GM23338 (cell line): ENCODE results near the gene KLC1. TPM values are rescaled to one million over a fixed set of nuclear protein-coding genes. Genes with fewer than 3 reads are reported as not detected.

Source experiments
- ATAC-seq: fragments of 200-7000 bp; cut with Tn5 transposase; 3 replicates; pipeline ENCODE4 v1.9.1; 2020
- DNase-seq: peaks from one replicate; pipeline ENCODE4 v3.0.0-alpha.2; 2015; ENCODE audit warnings: low spot score
- H2AFZ ChIP-seq: fragments of 200-600 bp; sonication (generic); 2 replicates; pipeline ENCODE4 v1.8.0; 2016; ENCODE audit warnings: antibody characterized with exemption, mild to moderate bottlenecking, moderate library complexity
- H3F3A ChIP-seq: fragments of 200-600 bp; sonication (generic); replicated peaks from 2 replicates; pipeline ENCODE4 v1.8.0; 2017; ENCODE audit warnings: antibody characterized with exemption, mixed run types, low read depth
- H3K27ac ChIP-seq: fragments of 200-600 bp; sonication (generic); 2 replicates; pipeline ENCODE4 v1.6.1; 2016; ENCODE audit warnings: low read depth
- H3K27me3 ChIP-seq: fragments of 200-600 bp; sonication (generic); 2 replicates; pipeline ENCODE4 v1.8.0; 2016; ENCODE audit warnings: mild to moderate bottlenecking, mixed run types, moderate library complexity; ENCODE audit not compliant: insufficient read depth
- H3K36me3 ChIP-seq: fragments of 200-600 bp; sonication (generic); 2 replicates; pipeline ENCODE4 v1.8.0; 2016; ENCODE audit warnings: mild to moderate bottlenecking; ENCODE audit not compliant: insufficient read depth
- H3K4me1 ChIP-seq: fragments of 200-600 bp; sonication (generic); 2 replicates; pipeline ENCODE4 v1.8.0; 2016; ENCODE audit warnings: mild to moderate bottlenecking, moderate library complexity; ENCODE audit not compliant: insufficient read depth
- H3K4me2 ChIP-seq: fragments of 200-600 bp; sonication (generic); 2 replicates; pipeline ENCODE4 v1.7.1; 2017; ENCODE audit warnings: mixed run types
- H3K4me3 ChIP-seq: fragments of 200-600 bp; sonication (generic); 2 replicates; pipeline ENCODE4 v1.6.1; 2016; ENCODE audit warnings: mixed run types
- H3K79me2 ChIP-seq: fragments of 200-600 bp; sonication (generic); replicated peaks from 2 replicates; pipeline ENCODE4 v1.8.0; 2017; ENCODE audit warnings: mild to moderate bottlenecking; ENCODE audit not compliant: insufficient read depth
- H3K9me2 ChIP-seq: fragments of 200-600 bp; sonication (generic); 2 replicates; pipeline ENCODE4 v1.8.0; 2017; ENCODE audit not compliant: insufficient read depth
- H4K20me1 ChIP-seq: fragments of 200-600 bp; sonication (generic); replicated peaks from 2 replicates; pipeline ENCODE4 v1.8.0; 2017; ENCODE audit warnings: mild to moderate bottlenecking; ENCODE audit not compliant: insufficient read depth
- H3K27ac Mint-ChIP-seq: 2 replicates; pipeline ENCODE4 v1.8.0; 2020; ENCODE audit warnings: inconsistent platforms, mild to moderate bottlenecking, moderate library complexity, mixed read lengths
- H3K27me3 Mint-ChIP-seq: 3 replicates; pipeline ENCODE4 v1.8.0; 2022; ENCODE audit warnings: low read depth, mild to moderate bottlenecking, moderate library complexity, mixed read lengths, inconsistent platforms; ENCODE audit not compliant: insufficient read depth, poor library complexity
- H3K36me3 Mint-ChIP-seq: 3 replicates; pipeline ENCODE4 v1.8.0; 2021; ENCODE audit warnings: low read depth, mild to moderate bottlenecking, inconsistent platforms, moderate library complexity, mixed read lengths
- H3K4me1 Mint-ChIP-seq: 3 replicates; pipeline ENCODE4 v1.8.0; 2020; ENCODE audit warnings: mild to moderate bottlenecking, inconsistent platforms, mixed read lengths
- H3K4me3 Mint-ChIP-seq: 3 replicates; pipeline ENCODE4 v1.8.0; 2021; ENCODE audit warnings: moderate library complexity, mild to moderate bottlenecking, inconsistent platforms, mixed read lengths
- H3K9me3 Mint-ChIP-seq: 3 replicates; pipeline ENCODE4 v1.8.0; 2020; ENCODE audit warnings: moderate library complexity, mild to moderate bottlenecking, inconsistent platforms, mixed read lengths
- CREB1 ChIP-seq: fragments of 250-450 bp; sonication (Bioruptor Pico); IDR thresholded peaks from 2 replicates; pipeline ENCODE4 v1.5.0; 2020; ENCODE audit warnings: low read depth, mild to moderate bottlenecking, moderate library complexity
- EZH2 ChIP-seq: fragments of 200-600 bp; sonication (generic); IDR thresholded peaks from one replicate; pipeline ENCODE4 v1.8.0; 2017; ENCODE audit warnings: antibody characterized with exemption, mild to moderate bottlenecking, low read depth; ENCODE audit not compliant: unreplicated experiment
- EZH2phosphoT487 ChIP-seq: fragments of 200-600 bp; sonication (generic); IDR thresholded peaks from one replicate; pipeline ENCODE4 v1.8.1; 2018; ENCODE audit warnings: antibody characterized with exemption; ENCODE audit not compliant: unreplicated experiment
- JUNB ChIP-seq: IDR thresholded peaks from one replicate; pipeline ENCODE4 v1.6.1; 2016; ENCODE audit warnings: antibody characterized with exemption; ENCODE audit not compliant: unreplicated experiment
- NANOG ChIP-seq: IDR thresholded peaks from 2 replicates; pipeline ENCODE4 v1.6.1; 2016; ENCODE audit warnings: antibody characterized with exemption, borderline replicate concordance
- POLR2AphosphoS5 ChIP-seq: IDR thresholded peaks from 2 replicates; pipeline ENCODE4 v1.6.1; 2016; ENCODE audit warnings: antibody characterized with exemption, low read depth
- REST ChIP-seq: IDR thresholded peaks from one replicate; pipeline ENCODE4 v1.6.1; 2018; ENCODE audit warnings: antibody characterized with exemption; ENCODE audit not compliant: unreplicated experiment
- STAT1 ChIP-seq: IDR thresholded peaks from one replicate; pipeline ENCODE4 v1.6.1; 2016; ENCODE audit warnings: antibody characterized with exemption; ENCODE audit not compliant: unreplicated experiment
- ZNF114 ChIP-seq: fragments of 250-450 bp; sonication (Bioruptor Pico); IDR thresholded peaks from 2 replicates; pipeline ENCODE4 v1.5.0; 2020; ENCODE audit warnings: mild to moderate bottlenecking, moderate library complexity
- ZNF331 ChIP-seq: fragments of 250-450 bp; sonication (Bioruptor Pico); IDR thresholded peaks from 2 replicates; pipeline ENCODE4 v1.5.0; 2020; ENCODE audit warnings: low read depth, mild to moderate bottlenecking, moderate library complexity
- polyA plus RNA-seq: library from polyadenylated mRNA; unstranded; fragments of >200 nt; fragmentation: Nextera tagmentation; extraction: Ambion mirVana; gene quantifications from 2 replicates; pipeline ENCODE4 v1.2.1, GENCODE V29; 2016
- total RNA-seq: library from RNA; depleted of rRNA; stranded (reverse); fragments of >200 nt; shearing (Covaris generic); gene quantifications from 2 replicates; pipeline ENCODE4 v1.2.3, GENCODE V29; 2014
- TF ChIP-seq, protein P1 (sequence below): fragments of 250-450 bp; sonication (Bioruptor Pico); IDR thresholded peaks from 2 replicates; pipeline ENCODE4 v1.5.0; 2020; ENCODE audit warnings: mild to moderate bottlenecking, moderate library complexity
- TF ChIP-seq, protein P2 (sequence below), 2 experiments: fragments of 200-600 bp in 1 of 2; sonication (generic) in 1 of 2; conservative IDR thresholded peaks; 2 replicates each; pipeline versions ENCODE4 v1.5.1 to v1.6.1; 2016 to 2017; ENCODE audit warnings: antibody characterized with exemption in 2 of 2, low read depth in 2 of 2, mild to moderate bottlenecking in 2 of 2, moderate library complexity in 1 of 2
- TF ChIP-seq, protein P3 (sequence below): IDR thresholded peaks from 2 replicates; pipeline ENCODE4 v1.6.1; 2016; ENCODE audit warnings: antibody characterized with exemption

Gene KLC1
- total and polyA plus RNA-seq, 2 experiments from 2014 or later: 165 to 308 TPM

- Mint-ChIP-seq H3K4me1 (peaks cover 29% of the 10 kb centered on the region), H3K27ac (no peak overlapping the region), H3K27me3 (peaks cover 45% of the 10 kb centered on the region), H3K9me3 (no peaks in the 10 kb centered on the region; the same call in 2 of the 3 replicates), H3K36me3 (peaks cover 49% of the 10 kb centered on the region), H3K4me3 (no peak overlapping the region)
- peaks cover 15% of the 10 kb centered on the region for H4K20me1 ChIP-seq
- peaks cover 6% of the 10 kb centered on the region; the same call in 1 of the 2 replicates for H3K4me1 ChIP-seq
- no peaks in the 10 kb centered on the region for H3K27me3 ChIP-seq
- no peak overlapping the region for H2AFZ ChIP-seq
- H3K4me3 ChIP-seq: no peak overlapping the region
- no peak for ATAC-seq
- H3K4me2 ChIP-seq: no peak overlapping the region
- H3K9me2 ChIP-seq: no peaks in the 10 kb centered on the region
- no peaks in the 10 kb centered on the region; the same call in 1 of the 2 replicates for H3K36me3 ChIP-seq
- peaks cover 8% of the 10 kb centered on the region for H3F3A ChIP-seq
- no peak overlapping the region for H3K27ac ChIP-seq
- no peak for TF ChIP-seq EZH2phosphoT487
- TF ChIP-seq JUNB: no peak
- no peak for TF ChIP-seq ZNF114
- no peak for TF ChIP-seq NANOG
- TF ChIP-seq, protein P1, sequence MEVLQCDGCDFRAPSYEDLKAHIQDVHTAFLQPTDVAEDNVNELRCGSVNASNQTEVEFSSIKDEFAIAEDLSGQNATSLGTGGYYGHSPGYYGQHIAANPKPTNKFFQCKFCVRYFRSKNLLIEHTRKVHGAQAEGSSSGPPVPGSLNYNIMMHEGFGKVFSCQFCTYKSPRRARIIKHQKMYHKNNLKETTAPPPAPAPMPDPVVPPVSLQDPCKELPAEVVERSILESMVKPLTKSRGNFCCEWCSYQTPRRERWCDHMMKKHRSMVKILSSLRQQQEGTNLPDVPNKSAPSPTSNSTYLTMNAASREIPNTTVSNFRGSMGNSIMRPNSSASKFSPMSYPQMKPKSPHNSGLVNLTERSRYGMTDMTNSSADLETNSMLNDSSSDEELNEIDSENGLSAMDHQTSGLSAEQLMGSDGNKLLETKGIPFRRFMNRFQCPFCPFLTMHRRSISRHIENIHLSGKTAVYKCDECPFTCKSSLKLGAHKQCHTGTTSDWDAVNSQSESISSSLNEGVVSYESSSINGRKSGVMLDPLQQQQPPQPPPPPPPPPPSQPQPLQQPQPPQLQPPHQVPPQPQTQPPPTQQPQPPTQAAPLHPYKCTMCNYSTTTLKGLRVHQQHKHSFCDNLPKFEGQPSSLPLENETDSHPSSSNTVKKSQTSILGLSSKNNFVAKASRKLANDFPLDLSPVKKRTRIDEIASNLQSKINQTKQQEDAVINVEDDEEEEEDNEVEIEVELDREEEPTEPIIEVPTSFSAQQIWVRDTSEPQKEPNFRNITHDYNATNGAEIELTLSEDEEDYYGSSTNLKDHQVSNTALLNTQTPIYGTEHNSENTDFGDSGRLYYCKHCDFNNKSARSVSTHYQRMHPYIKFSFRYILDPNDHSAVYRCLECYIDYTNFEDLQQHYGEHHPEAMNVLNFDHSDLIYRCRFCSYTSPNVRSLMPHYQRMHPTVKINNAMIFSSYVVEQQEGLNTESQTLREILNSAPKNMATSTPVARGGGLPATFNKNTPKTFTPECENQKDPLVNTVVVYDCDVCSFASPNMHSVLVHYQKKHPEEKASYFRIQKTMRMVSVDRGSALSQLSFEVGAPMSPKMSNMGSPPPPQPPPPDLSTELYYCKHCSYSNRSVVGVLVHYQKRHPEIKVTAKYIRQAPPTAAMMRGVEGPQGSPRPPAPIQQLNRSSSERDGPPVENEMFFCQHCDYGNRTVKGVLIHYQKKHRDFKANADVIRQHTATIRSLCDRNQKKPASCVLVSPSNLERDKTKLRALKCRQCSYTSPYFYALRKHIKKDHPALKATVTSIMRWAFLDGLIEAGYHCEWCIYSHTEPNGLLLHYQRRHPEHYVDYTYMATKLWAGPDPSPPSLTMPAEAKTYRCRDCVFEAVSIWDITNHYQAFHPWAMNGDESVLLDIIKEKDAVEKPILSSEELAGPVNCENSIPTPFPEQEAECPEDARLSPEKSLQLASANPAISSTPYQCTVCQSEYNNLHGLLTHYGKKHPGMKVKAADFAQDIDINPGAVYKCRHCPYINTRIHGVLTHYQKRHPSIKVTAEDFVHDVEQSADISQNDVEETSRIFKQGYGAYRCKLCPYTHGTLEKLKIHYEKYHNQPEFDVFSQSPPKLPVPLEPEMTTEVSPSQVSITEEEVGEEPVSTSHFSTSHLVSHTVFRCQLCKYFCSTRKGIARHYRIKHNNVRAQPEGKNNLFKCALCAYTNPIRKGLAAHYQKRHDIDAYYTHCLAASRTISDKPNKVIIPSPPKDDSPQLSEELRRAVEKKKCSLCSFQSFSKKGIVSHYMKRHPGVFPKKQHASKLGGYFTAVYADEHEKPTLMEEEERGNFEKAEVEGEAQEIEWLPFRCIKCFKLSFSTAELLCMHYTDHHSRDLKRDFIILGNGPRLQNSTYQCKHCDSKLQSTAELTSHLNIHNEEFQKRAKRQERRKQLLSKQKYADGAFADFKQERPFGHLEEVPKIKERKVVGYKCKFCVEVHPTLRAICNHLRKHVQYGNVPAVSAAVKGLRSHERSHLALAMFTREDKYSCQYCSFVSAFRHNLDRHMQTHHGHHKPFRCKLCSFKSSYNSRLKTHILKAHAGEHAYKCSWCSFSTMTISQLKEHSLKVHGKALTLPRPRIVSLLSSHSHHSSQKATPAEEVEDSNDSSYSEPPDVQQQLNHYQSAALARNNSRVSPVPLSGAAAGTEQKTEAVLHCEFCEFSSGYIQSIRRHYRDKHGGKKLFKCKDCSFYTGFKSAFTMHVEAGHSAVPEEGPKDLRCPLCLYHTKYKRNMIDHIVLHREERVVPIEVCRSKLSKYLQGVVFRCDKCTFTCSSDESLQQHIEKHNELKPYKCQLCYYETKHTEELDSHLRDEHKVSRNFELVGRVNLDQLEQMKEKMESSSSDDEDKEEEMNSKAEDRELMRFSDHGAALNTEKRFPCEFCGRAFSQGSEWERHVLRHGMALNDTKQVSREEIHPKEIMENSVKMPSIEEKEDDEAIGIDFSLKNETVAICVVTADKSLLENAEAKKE (CRISPR knock-in tag): no peak
- TF ChIP-seq POLR2AphosphoS5: no peak; the same call in 1 of the 2 replicates
- TF ChIP-seq, protein P2, sequence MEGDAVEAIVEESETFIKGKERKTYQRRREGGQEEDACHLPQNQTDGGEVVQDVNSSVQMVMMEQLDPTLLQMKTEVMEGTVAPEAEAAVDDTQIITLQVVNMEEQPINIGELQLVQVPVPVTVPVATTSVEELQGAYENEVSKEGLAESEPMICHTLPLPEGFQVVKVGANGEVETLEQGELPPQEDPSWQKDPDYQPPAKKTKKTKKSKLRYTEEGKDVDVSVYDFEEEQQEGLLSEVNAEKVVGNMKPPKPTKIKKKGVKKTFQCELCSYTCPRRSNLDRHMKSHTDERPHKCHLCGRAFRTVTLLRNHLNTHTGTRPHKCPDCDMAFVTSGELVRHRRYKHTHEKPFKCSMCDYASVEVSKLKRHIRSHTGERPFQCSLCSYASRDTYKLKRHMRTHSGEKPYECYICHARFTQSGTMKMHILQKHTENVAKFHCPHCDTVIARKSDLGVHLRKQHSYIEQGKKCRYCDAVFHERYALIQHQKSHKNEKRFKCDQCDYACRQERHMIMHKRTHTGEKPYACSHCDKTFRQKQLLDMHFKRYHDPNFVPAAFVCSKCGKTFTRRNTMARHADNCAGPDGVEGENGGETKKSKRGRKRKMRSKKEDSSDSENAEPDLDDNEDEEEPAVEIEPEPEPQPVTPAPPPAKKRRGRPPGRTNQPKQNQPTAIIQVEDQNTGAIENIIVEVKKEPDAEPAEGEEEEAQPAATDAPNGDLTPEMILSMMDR (conservative IDR thresholded peaks at IDR 0.05; ENCODE audit: low read depth in 2 of 2): no peak
- no peak for TF ChIP-seq EZH2
- TF ChIP-seq ZNF331 (CRISPR knock-in tag): no peak
- TF ChIP-seq STAT1: no peak
- no peak for TF ChIP-seq CREB1 (CRISPR knock-in tag)
- TF ChIP-seq REST: no peak
- TF ChIP-seq, protein P3, sequence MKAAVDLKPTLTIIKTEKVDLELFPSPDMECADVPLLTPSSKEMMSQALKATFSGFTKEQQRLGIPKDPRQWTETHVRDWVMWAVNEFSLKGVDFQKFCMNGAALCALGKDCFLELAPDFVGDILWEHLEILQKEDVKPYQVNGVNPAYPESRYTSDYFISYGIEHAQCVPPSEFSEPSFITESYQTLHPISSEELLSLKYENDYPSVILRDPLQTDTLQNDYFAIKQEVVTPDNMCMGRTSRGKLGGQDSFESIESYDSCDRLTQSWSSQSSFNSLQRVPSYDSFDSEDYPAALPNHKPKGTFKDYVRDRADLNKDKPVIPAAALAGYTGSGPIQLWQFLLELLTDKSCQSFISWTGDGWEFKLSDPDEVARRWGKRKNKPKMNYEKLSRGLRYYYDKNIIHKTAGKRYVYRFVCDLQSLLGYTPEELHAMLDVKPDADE: no peak
- no peak for DNase-seq
- no peaks in the 10 kb centered on the region for H3K79me2 ChIP-seq
Observed at GRCh38 chr14:103699901-103700752, 71.1 kb downstream of the KLC1 start.
